HepG2 (cell line): ENCODE measurements around the gene TBC1D20. TPM values are rescaled to one million over a fixed set of nuclear protein-coding genes. Genes with fewer than 3 reads are reported as not detected.

Source experiments
- FOSL1 ChIP-seq: sonication (generic); formaldehyde crosslinking; IDR thresholded peaks from 2 replicates; pipeline ENCODE4 v1.9.0; 2021; ENCODE audit warnings: missing genetic modification reagents, borderline replicate concordance
- GTF2F1 ChIP-seq: fragments of 150-350 bp; IDR thresholded peaks from 2 replicates; pipeline ENCODE4 v1.6.1; 2014; ENCODE audit warnings: low read length
- HNRNPK ChIP-seq: fragments of 200-400 bp; formaldehyde crosslinking; IDR thresholded peaks from 2 replicates; pipeline ENCODE4 v1.6.1; 2018; ENCODE audit warnings: low read length, low read depth, moderate library complexity, mild to moderate bottlenecking; ENCODE audit not compliant: poor library complexity, severe bottlenecking
- KAT7 ChIP-seq: IDR thresholded peaks from 2 replicates; pipeline ENCODE4 v1.6.1; 2018; ENCODE audit warnings: borderline replicate concordance, missing compliant biosample characterization
- KLF11 ChIP-seq: IDR thresholded peaks from 2 replicates; pipeline ENCODE4 v1.6.1; 2016; ENCODE audit warnings: missing compliant biosample characterization
- MEIS2 ChIP-seq: sonication (generic); formaldehyde crosslinking; IDR thresholded peaks from 2 replicates; pipeline ENCODE4 v1.9.0; 2021; ENCODE audit warnings: mild to moderate bottlenecking, missing genetic modification reagents
- SNAI1 ChIP-seq: sonication (generic); formaldehyde crosslinking; IDR thresholded peaks from 2 replicates; pipeline ENCODE4 v1.5.0; 2020; ENCODE audit warnings: mild to moderate bottlenecking, missing genetic modification reagents, borderline replicate concordance
- TGIF2 ChIP-seq: IDR thresholded peaks from 2 replicates; pipeline ENCODE4 v1.6.1; 2016; ENCODE audit warnings: control low read depth, missing compliant biosample characterization
- TMF1 ChIP-seq: sonication (generic); formaldehyde crosslinking; IDR thresholded peaks from 2 replicates; pipeline ENCODE4 v1.8.1; 2022; ENCODE audit warnings: low read depth, missing genetic modification reagents
- YEATS2 ChIP-seq: sonication (generic); formaldehyde crosslinking; IDR thresholded peaks from 2 replicates; pipeline ENCODE4 v1.4.0; 2020; ENCODE audit warnings: missing genetic modification reagents, borderline replicate concordance
- ZFP41 ChIP-seq: sonication (generic); formaldehyde crosslinking; IDR thresholded peaks from 2 replicates; pipeline ENCODE4 v1.4.0; 2020; ENCODE audit warnings: mild to moderate bottlenecking, missing genetic modification reagents, borderline replicate concordance
- ZNF160 ChIP-seq: sonication (generic); formaldehyde crosslinking; IDR thresholded peaks from 2 replicates; pipeline ENCODE4 v1.8.0; 2022; ENCODE audit warnings: mild to moderate bottlenecking, inconsistent platforms, missing genetic modification reagents
- ZNF329 ChIP-seq: sonication (generic); formaldehyde crosslinking; IDR thresholded peaks from 2 replicates; pipeline ENCODE4 v1.9.0; 2021; ENCODE audit warnings: low read depth, mild to moderate bottlenecking, missing genetic modification reagents
- ZNF674 ChIP-seq: sonication (generic); formaldehyde crosslinking; IDR thresholded peaks from 2 replicates; pipeline ENCODE4 v1.5.0; 2020; ENCODE audit warnings: low read depth, mild to moderate bottlenecking, missing genetic modification reagents
- ZNF83 ChIP-seq: sonication (generic); formaldehyde crosslinking; IDR thresholded peaks from 2 replicates; pipeline ENCODE4 v1.4.0; 2020; ENCODE audit warnings: missing genetic modification reagents, mild to moderate bottlenecking, borderline replicate concordance
- polyA plus RNA-seq, 8 experiments: library from polyadenylated mRNA; depleted of rRNA in 3 of 8; stranded (reverse) in 7 of 8; unstranded in 1 of 8; fragments of >200 nt; fragmentation: Illumina TruSeq in 4 of 8; extraction: Trizol in 4 of 8; gene quantifications; 2 replicates each; pipeline versions ENCODE4 v1.2.1 to v1.2.3, GENCODE V29; 2011 to 2016; ENCODE audit warnings: low read depth in 4 of 8, missing spikeins in 1 of 8, mixed read lengths in 1 of 8; ENCODE audit not compliant: insufficient read depth in 1 of 8
- total RNA-seq, 5 experiments: library from RNA; depleted of rRNA; stranded (reverse); fragments of >200 nt; fragmentation: Illumina TruSeq; extraction: Trizol; gene quantifications; 2 replicates each; pipeline ENCODE4 v1.2.3, GENCODE V29; 2016; ENCODE audit warnings: low read depth in 1 of 5
- TF ChIP-seq, protein P1 (sequence below): sonication (generic); formaldehyde crosslinking; IDR thresholded peaks from 2 replicates; pipeline ENCODE4 v1.5.1; 2020; ENCODE audit warnings: missing genetic modification reagents, mild to moderate bottlenecking, borderline replicate concordance
- TF ChIP-seq, protein P2 (sequence below): sonication (generic); formaldehyde crosslinking; IDR thresholded peaks from 2 replicates; pipeline ENCODE4; 2020; ENCODE audit warnings: missing genetic modification reagents, mild to moderate bottlenecking, borderline replicate concordance
- TF ChIP-seq, protein P3 (sequence below): sonication (generic); formaldehyde crosslinking; IDR thresholded peaks from 2 replicates; pipeline ENCODE4 v1.4.0; 2020; ENCODE audit warnings: missing genetic modification reagents, mild to moderate bottlenecking, borderline replicate concordance
- TF ChIP-seq, protein P4 (sequence below): sonication (generic); formaldehyde crosslinking; IDR thresholded peaks from 2 replicates; pipeline ENCODE4 v1.4.0; 2020; ENCODE audit warnings: missing genetic modification reagents

TBC1D20 gene
- total and polyA plus RNA-seq, 2 of the 13 experiments (the other 11 are each of a cell fraction or from before 2014, with no cell fraction given) = 36.6 to 47.1 TPM

DNA sequence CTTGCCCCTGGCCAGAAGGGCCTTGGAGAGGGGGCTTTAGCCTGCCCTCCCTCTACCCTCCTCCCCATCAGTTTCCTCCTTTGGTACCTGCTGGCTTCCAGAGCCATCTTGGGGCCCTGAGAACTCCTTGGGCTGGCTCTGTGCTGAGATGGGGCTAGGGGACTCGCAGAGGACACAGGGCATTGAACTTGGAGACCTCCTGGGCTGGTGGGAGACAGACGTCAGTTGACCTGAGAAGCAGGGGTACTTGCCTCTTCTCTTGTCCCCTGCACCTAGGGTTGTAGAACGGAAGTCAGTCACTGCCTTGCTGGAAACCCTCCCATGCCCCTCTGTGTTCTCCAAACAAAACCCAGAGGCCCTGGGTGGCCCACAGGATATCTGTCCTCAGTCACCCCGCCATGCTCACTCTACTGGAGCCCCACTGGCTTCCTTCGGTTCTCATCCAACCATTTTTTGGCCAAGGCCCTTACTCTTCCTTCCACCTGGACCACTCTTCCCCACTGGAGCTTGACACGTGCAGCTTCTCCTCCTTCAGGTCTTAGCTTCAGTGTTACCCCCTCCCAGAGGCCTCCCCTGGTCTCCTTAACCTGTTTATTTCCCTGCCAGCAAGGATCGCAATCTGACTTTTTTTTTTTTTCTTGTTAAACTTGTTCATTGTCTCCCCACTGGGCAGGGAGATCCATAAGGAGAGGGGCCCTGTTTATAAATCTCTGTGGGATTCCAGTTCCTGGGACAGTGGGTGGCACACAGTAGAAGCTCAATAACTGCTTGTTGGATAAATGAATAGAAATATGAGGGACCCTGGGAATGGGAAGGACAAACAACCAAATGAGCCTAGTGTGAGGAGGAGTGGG is 53.3 kb downstream of the TBC1D20 start (continued):
- TF ChIP-seq TGIF2 (CRISPR knock-in tag) (peak; percentile 83; the same call in 1 of the 2 replicates), TMF1 (CRISPR knock-in tag) (no peak), KLF11 (CRISPR knock-in tag) (no peak; the same call in 1 of the 2 replicates), ZNF674 (CRISPR knock-in tag) (no peak; the same call in 1 of the 2 replicates), ZNF160 (CRISPR knock-in tag) (no peak; the same call in 1 of the 2 replicates), KAT7 (peak; percentile 46; the same call in 1 of the 2 replicates), ZNF83 (CRISPR knock-in tag) (peak; percentile 8; the same call in 1 of the 2 replicates), HNRNPK (no peak), ZNF329 (CRISPR knock-in tag) (0 out of 2 replicates have a peak, but pooled peaks have one; percentile 37), MEIS2 (CRISPR knock-in tag) (no peak), FOSL1 (CRISPR knock-in tag) (no peak), ZFP41 (CRISPR knock-in tag) (0 out of 2 replicates have a peak, but pooled peaks have one; percentile 12), SNAI1 (CRISPR knock-in tag) (peak; percentile 79; the same call in 1 of the 2 replicates), GTF2F1 (no peak), YEATS2 (no peak; the same call in 1 of the 2 replicates)
- TF ChIP-seq, protein P1, sequence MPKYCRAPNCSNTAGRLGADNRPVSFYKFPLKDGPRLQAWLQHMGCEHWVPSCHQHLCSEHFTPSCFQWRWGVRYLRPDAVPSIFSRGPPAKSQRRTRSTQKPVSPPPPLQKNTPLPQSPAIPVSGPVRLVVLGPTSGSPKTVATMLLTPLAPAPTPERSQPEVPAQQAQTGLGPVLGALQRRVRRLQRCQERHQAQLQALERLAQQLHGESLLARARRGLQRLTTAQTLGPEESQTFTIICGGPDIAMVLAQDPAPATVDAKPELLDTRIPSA (CRISPR knock-in tag) = peak; percentile 80; the same call in 1 of the 2 replicates
- TF ChIP-seq, protein P2, sequence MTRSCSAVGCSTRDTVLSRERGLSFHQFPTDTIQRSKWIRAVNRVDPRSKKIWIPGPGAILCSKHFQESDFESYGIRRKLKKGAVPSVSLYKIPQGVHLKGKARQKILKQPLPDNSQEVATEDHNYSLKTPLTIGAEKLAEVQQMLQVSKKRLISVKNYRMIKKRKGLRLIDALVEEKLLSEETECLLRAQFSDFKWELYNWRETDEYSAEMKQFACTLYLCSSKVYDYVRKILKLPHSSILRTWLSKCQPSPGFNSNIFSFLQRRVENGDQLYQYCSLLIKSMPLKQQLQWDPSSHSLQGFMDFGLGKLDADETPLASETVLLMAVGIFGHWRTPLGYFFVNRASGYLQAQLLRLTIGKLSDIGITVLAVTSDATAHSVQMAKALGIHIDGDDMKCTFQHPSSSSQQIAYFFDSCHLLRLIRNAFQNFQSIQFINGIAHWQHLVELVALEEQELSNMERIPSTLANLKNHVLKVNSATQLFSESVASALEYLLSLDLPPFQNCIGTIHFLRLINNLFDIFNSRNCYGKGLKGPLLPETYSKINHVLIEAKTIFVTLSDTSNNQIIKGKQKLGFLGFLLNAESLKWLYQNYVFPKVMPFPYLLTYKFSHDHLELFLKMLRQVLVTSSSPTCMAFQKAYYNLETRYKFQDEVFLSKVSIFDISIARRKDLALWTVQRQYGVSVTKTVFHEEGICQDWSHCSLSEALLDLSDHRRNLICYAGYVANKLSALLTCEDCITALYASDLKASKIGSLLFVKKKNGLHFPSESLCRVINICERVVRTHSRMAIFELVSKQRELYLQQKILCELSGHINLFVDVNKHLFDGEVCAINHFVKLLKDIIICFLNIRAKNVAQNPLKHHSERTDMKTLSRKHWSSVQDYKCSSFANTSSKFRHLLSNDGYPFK (CRISPR knock-in tag) = peak; percentile 27; the same call in 1 of the 2 replicates
- TF ChIP-seq, protein P3, sequence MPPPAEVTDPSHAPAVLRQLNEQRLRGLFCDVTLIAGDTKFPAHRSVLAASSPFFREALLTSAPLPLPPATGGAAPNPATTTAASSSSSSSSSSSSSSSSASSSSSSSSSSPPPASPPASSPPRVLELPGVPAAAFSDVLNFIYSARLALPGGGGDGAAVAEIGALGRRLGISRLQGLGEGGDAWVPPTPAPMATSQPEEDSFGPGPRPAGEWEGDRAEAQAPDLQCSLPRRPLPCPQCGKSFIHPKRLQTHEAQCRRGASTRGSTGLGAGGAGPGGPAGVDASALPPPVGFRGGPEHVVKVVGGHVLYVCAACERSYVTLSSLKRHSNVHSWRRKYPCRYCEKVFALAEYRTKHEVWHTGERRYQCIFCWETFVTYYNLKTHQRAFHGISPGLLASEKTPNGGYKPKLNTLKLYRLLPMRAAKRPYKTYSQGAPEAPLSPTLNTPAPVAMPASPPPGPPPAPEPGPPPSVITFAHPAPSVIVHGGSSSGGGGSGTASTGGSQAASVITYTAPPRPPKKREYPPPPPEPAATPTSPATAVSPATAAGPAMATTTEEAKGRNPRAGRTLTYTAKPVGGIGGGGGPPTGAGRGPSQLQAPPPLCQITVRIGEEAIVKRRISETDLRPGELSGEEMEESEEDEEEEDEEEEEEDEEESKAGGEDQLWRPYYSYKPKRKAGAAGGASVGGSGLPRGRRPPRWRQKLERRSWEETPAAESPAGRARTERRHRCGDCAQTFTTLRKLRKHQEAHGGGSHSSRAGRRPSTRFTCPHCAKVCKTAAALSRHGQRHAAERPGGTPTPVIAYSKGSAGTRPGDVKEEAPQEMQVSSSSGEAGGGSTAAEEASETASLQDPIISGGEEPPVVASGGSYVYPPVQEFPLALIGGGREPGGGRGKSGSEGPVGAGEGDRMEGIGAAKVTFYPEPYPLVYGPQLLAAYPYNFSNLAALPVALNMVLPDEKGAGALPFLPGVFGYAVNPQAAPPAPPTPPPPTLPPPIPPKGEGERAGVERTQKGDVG (CRISPR knock-in tag) = no peak
- TF ChIP-seq, protein P4, sequence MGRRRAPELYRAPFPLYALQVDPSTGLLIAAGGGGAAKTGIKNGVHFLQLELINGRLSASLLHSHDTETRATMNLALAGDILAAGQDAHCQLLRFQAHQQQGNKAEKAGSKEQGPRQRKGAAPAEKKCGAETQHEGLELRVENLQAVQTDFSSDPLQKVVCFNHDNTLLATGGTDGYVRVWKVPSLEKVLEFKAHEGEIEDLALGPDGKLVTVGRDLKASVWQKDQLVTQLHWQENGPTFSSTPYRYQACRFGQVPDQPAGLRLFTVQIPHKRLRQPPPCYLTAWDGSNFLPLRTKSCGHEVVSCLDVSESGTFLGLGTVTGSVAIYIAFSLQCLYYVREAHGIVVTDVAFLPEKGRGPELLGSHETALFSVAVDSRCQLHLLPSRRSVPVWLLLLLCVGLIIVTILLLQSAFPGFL (CRISPR knock-in tag) = no peak
